Colonic mucosa (tissue), 4 donors: Measurements from ENCODE around the gene XPO1. TPM values are rescaled to one million over a fixed set of nuclear protein-coding genes. Genes with fewer than 3 reads are reported as not detected.

Experiments
- DNase-seq: peaks from one replicate; pipeline ENCODE4 v3.0.0-alpha.2; 2020
- H3K27ac ChIP-seq: fragments of 200-600 bp; one replicate; pipeline ENCODE4 v1.8.0; 2021
- H3K27me3 ChIP-seq: fragments of 200-600 bp; one replicate; pipeline ENCODE4 v1.8.0; 2021
- H3K36me3 ChIP-seq: fragments of 200-600 bp; one replicate; pipeline ENCODE4 v1.8.0; 2021
- H3K4me1 ChIP-seq: fragments of 200-600 bp; one replicate; pipeline ENCODE4 v1.8.0; 2021; ENCODE audit warnings: mild to moderate bottlenecking
- H3K4me3 ChIP-seq: fragments of 200-600 bp; one replicate; pipeline ENCODE4 v1.8.0; 2021
- H3K9ac ChIP-seq, 2 donors: one replicate each; pipeline ENCODE4 v1.7.0; 2013; ENCODE audit warnings: control low read depth in 2 of 2, low read depth in 2 of 2, low read length in 2 of 2
- H3K9me3 ChIP-seq: fragments of 200-600 bp; one replicate; pipeline ENCODE4 v1.8.0; 2021
- CTCF ChIP-seq: fragments of 200-600 bp; IDR thresholded peaks from one replicate; pipeline ENCODE4 v1.8.0; 2022; ENCODE audit warnings: antibody characterized with exemption, mild to moderate bottlenecking
- intact Hi-C: fragments of 100-400 bp; cut with DNase I; formaldehyde crosslinking; loops from one replicate; pipeline ENCODE4 v1.14.1; 2022
- total RNA-seq, 2 donors: library from RNA; stranded (reverse); fragmentation: NEBNext Ultra II Directional in 1 of 2; extraction: Animal tissue kit (Norgen Biotek cat#: 25700) in 1 of 2; gene quantifications; one replicate each; pipeline ENCODE4 v1.2.1, GENCODE V29; 2021
- donor health status: healthy.
- donor health status: DM: no; HTN: no; CAD: no.
- donor health status: DM: no; HTN: no; CAD: no.

XPO1 gene
- total RNA-seq, 2 donors from 2014 or later, result 84.4 to 152 TPM

- H3K36me3 ChIP-seq, result peaks cover 4% of the 10 kb centered on the region
- DNase-seq, result no peak
These were observed 27.2 kb downstream of the XPO1 start for GRCh38 chr2:61510674-61511671.

GRCh38 chr2:61504949-61505348, 33.2 kb downstream of the XPO1 start:
- no peaks in the 10 kb centered on the region for H3K9me3 ChIP-seq
- H3K4me3 ChIP-seq, result no peak overlapping the region
- H3K4me1 ChIP-seq, result no peaks in the 10 kb centered on the region
- intact Hi-C loops, result no loop called here
- H3K9ac ChIP-seq, result no peak overlapping the region
- H3K27me3 ChIP-seq, result no peaks in the 10 kb centered on the region
- no peak for TF ChIP-seq CTCF
- DNase-seq, result no peak
- peaks cover 8% of the 10 kb centered on the region for H3K36me3 ChIP-seq
- no peak overlapping the region for H3K27ac ChIP-seq

More at GRCh38 chr2:61510674-61511671, 27.2 kb downstream of the XPO1 start:
- Histone ChIP-seq H3K27ac (no peak overlapping the region), H3K9ac (no peak overlapping the region), H3K4me1 (no peaks in the 10 kb centered on the region), H3K27me3 (no peaks in the 10 kb centered on the region), H3K9me3 (no peaks in the 10 kb centered on the region), H3K4me3 (no peak overlapping the region)
- TF ChIP-seq CTCF, result no peak
- intact Hi-C loops, result no loop called here

GRCh38 chr2:61499060-61499459, 39.1 kb downstream of the XPO1 start:
- Histone ChIP-seq H3K27ac (no peak overlapping the region), H3K9ac (no peak overlapping the region), H3K4me1 (no peaks in the 10 kb centered on the region), H3K36me3 (peaks cover 20% of the 10 kb centered on the region), H3K27me3 (no peaks in the 10 kb centered on the region), H3K9me3 (no peaks in the 10 kb centered on the region), H3K4me3 (no peak overlapping the region)
- intact Hi-C loops, result no loop called here
- DNase-seq, result no peak
- TF ChIP-seq CTCF, result no peak

GRCh38 chr2:61493523-61493942, 44.6 kb downstream of the XPO1 start:
- Histone ChIP-seq H3K4me3 (no peak overlapping the region), H3K36me3 (peaks cover 16% of the 10 kb centered on the region), H3K27me3 (no peaks in the 10 kb centered on the region), H3K27ac (no peak overlapping the region), H3K9me3 (no peaks in the 10 kb centered on the region), H3K4me1 (no peaks in the 10 kb centered on the region), H3K9ac (no peak overlapping the region)
- no peak for DNase-seq
- intact Hi-C loops, result no loop called here
- no peak for TF ChIP-seq CTCF

- intact Hi-C loops, result no loop called here
- H3K4me3 ChIP-seq, result no peak overlapping the region
- TF ChIP-seq CTCF, result no peak
- no peaks in the 10 kb centered on the region for H3K27me3 ChIP-seq
- no peaks in the 10 kb centered on the region for H3K9me3 ChIP-seq
- DNase-seq, result no peak
- no peaks in the 10 kb centered on the region for H3K4me1 ChIP-seq
- H3K27ac ChIP-seq, result no peak overlapping the region
- peaks cover 10% of the 10 kb centered on the region for H3K36me3 ChIP-seq
- H3K9ac ChIP-seq, result no peak overlapping the region
These were observed 45.7 kb downstream of the XPO1 start for GRCh38 chr2:61492476-61492875.
